ENCODE measurements around the gene MPRIP. TPM values are rescaled to one million over a fixed set of nuclear protein-coding genes. Genes with fewer than 3 reads are reported as not detected.

MPRIP gene
- total and polyA plus RNA-seq, 2 of the 13 experiments (the other 11 are each of a cell fraction or from before 2014, with no cell fraction given): 50.2 to 52.4 TPM

DNA sequence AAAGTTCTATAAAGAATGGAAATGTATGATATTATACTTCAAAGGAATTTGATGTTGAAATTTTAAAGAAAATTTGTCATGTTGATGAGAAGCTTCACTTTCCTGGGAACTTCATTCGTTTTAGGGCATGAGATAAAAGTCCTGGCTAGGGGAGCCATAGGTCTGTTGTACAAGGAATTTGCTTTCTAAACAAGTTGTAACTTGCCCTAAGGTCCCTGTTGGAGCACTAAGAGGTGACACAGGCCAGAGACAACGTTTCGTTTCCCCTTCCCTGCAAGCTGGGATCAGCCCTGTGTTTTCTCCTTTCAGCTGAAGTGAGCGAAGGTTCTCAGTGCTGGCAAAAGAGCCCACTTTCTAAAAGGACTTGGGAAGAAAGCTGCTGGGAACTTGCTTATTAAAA is 147.3 kb downstream of the MPRIP start:
- H3K9me3 ChIP-seq (ENCODE audit: low read length): no peaks in the 10 kb centered on the region
- no peak for DNase-seq (ENCODE audit: low spot score)
- no TSS peak for BruUV-seq (replicated peaks)
- ChIA-PET POLR2A (interaction anchor here (1.0 kb wide), 1 partner anchor 47 kb away, joined by 3 read pairs; the partner anchor contains the start of gene FLCN), CTCF (ENCODE audit: low intra/inter-chr PET ratio, low total read pairs) (no interaction called here)
- no peak overlapping the region for H3K4me3 ChIP-seq (replicated peaks in 1 of 3; ENCODE audit: insufficient read depth in 1 of 3, low read depth in 2 of 3, low read length in 3 of 3)
- no peaks in the 10 kb centered on the region for H4K20me1 ChIP-seq (ENCODE audit: insufficient read depth, low read length)
- peaks cover under 1 to 3% of the 10 kb centered on the region in 2 experiments; a peak in 4 of 5 replicates for H3K36me3 ChIP-seq (replicated peaks in 1 of 2; ENCODE audit: control insufficient read depth in 1 of 2, insufficient read depth in 2 of 2, low read length in 2 of 2)
- intact Hi-C loops (cut with micrococcal nuclease; ENCODE audit: unreplicated experiment) (no loop called here), in situ Hi-C loops (cut with HindIII; ENCODE audit: extremely low pct_ligation_motif_present, low pct_unique_long_range_greater_than_20kb) (no loop called here)
- no peaks in the 10 kb centered on the region for H3K79me2 ChIP-seq (ENCODE audit: insufficient read depth, low read length)
- H3K27ac ChIP-seq (ENCODE audit: extremely low read length, insufficient read depth, low read length): peak overlapping the region; percentile 54
- no peak overlapping the region for H2AFZ ChIP-seq (ENCODE audit: low read length)
- peak; percentile 74 for FAIRE-seq
- ATAC-seq: peak; percentile 28; the same call in 2 of the 3 replicates
- peak overlapping the region; percentile 4; the same call in 1 of the 2 replicates for H3K9ac ChIP-seq (ENCODE audit: insufficient read depth, low read depth, low read length)
- H3K4me2 ChIP-seq (ENCODE audit: low read depth, low read length): no peak overlapping the region
- H3K4me1 ChIP-seq (ENCODE audit: insufficient read depth, low read length): peaks cover 28% of the 10 kb centered on the region
- 48% methylated on average over 4 of the region's 4 CpGs for WGBS (ENCODE audit: low lambda C conversion rate)
- H3K27me3 ChIP-seq (ENCODE audit: control insufficient read depth in 1 of 2, insufficient read depth in 2 of 2, low read length in 2 of 2): no peaks in the 10 kb centered on the region
- TF ChIP-seq CBX2 (IDR thresholded peaks at IDR 0.05; ENCODE audit: low read depth, low read length) (no peak), CBX2 (CRISPR knock-in tag; IDR thresholded peaks at IDR 0.05; ENCODE audit: low read depth) (no peak), ZNF784 (CRISPR knock-in tag; IDR thresholded peaks at IDR 0.05; ENCODE audit: borderline replicate concordance) (no peak), KIAA2018 (CRISPR knock-in tag; IDR thresholded peaks at IDR 0.05; ENCODE audit: borderline replicate concordance) (no peak), SALL1 (CRISPR knock-in tag; IDR thresholded peaks at IDR 0.05) (no peak), SP5 (CRISPR knock-in tag; IDR thresholded peaks at IDR 0.05; ENCODE audit: borderline replicate concordance, low read depth) (no peak), ZXDC (CRISPR knock-in tag; IDR thresholded peaks at IDR 0.05) (no peak)
- TF ChIP-seq, protein P1, sequence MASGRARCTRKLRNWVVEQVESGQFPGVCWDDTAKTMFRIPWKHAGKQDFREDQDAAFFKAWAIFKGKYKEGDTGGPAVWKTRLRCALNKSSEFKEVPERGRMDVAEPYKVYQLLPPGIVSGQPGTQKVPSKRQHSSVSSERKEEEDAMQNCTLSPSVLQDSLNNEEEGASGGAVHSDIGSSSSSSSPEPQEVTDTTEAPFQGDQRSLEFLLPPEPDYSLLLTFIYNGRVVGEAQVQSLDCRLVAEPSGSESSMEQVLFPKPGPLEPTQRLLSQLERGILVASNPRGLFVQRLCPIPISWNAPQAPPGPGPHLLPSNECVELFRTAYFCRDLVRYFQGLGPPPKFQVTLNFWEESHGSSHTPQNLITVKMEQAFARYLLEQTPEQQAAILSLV (CRISPR knock-in tag; IDR thresholded peaks at IDR 0.05; ENCODE audit: borderline replicate concordance): no peak
- TF ChIP-seq, protein P2, sequence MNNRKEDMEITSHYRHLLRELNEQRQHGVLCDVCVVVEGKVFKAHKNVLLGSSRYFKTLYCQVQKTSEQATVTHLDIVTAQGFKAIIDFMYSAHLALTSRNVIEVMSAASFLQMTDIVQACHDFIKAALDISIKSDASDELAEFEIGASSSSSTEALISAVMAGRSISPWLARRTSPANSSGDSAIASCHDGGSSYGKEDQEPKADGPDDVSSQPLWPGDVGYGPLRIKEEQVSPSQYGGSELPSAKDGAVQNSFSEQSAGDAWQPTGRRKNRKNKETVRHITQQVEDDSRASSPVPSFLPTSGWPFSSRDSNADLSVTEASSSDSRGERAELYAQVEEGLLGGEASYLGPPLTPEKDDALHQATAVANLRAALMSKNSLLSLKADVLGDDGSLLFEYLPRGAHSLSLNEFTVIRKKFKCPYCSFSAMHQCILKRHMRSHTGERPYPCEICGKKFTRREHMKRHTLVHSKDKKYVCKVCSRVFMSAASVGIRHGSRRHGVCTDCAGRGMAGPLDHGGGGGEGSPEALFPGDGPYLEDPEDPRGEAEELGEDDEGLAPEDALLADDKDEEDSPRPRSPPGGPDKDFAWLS (CRISPR knock-in tag; IDR thresholded peaks at IDR 0.05; ENCODE audit: borderline replicate concordance): no peak
